SU-DHL-6 (cell line): Measurements from ENCODE around the gene SHISAL1.

Experiments
- H2AFZ ChIP-seq: fragments of 200-600 bp; sonication (generic); 2 replicates; pipeline ENCODE4 v1.6.1; 2014; ENCODE audit warnings: low read depth, mild to moderate bottlenecking, moderate library complexity, mixed read lengths, antibody characterized with exemption, low read length; ENCODE audit not compliant: severe bottlenecking
- H3F3A ChIP-seq: fragments of 200-600 bp; shearing (Covaris generic); 2 replicates; pipeline ENCODE4 v1.6.0; 2016; ENCODE audit warnings: antibody characterized with exemption, mild to moderate bottlenecking; ENCODE audit not compliant: insufficient read depth
- H3K27ac ChIP-seq: fragments of 200-600 bp; sonication (generic); 2 replicates; pipeline ENCODE4 v1.5.1; 2016; ENCODE audit warnings: low read depth, mild to moderate bottlenecking, low read length, moderate library complexity, mixed read lengths
- H3K27me3 ChIP-seq: fragments of 200-600 bp; sonication (generic), shearing (Covaris generic); 2 replicates; pipeline ENCODE4 v1.6.0; 2014; ENCODE audit warnings: mild to moderate bottlenecking, low read length
- H3K36me3 ChIP-seq: fragments of 200-600 bp; sonication (generic); 2 replicates; pipeline ENCODE4 v1.6.1; 2014; ENCODE audit warnings: mild to moderate bottlenecking, low read length, mixed read lengths
- H3K4me2 ChIP-seq: fragments of 300-600, 200-600 bp; shearing (Covaris generic), sonication (generic); 2 replicates; pipeline ENCODE4 v1.6.0; 2014; ENCODE audit warnings: low read length, low read depth, mild to moderate bottlenecking; ENCODE audit not compliant: poor library complexity, severe bottlenecking
- H3K4me3 ChIP-seq: fragments of 200-600 bp; sonication (generic); 2 replicates; pipeline ENCODE4 v1.5.1; 2014; ENCODE audit warnings: antibody characterized with exemption, low read length, mild to moderate bottlenecking, mixed read lengths; ENCODE audit not compliant: insufficient read depth, poor library complexity, severe bottlenecking
- H3K79me2 ChIP-seq: fragments of 200-600 bp; sonication (generic); 2 replicates; pipeline ENCODE4 v1.6.1; 2014; ENCODE audit warnings: mild to moderate bottlenecking, low read length, moderate library complexity; ENCODE audit not compliant: insufficient read depth
- H3K9ac ChIP-seq: fragments of 200-600 bp; sonication (generic); 2 replicates; pipeline ENCODE4 v1.7.0; 2014; ENCODE audit warnings: mild to moderate bottlenecking, low read length
- H3K9me2 ChIP-seq: fragments of 200-600 bp; sonication (generic); replicated peaks from 2 replicates; pipeline ENCODE4 v1.6.1; 2014; ENCODE audit warnings: low read length; ENCODE audit not compliant: insufficient read depth
- H3K9me3 ChIP-seq: fragments of 200-600 bp; sonication (generic); 2 replicates; pipeline ENCODE4 v1.6.1; 2014; ENCODE audit warnings: low read length, mixed read lengths; ENCODE audit not compliant: insufficient read depth
- H4K20me1 ChIP-seq: fragments of 200-600 bp; sonication (generic); 2 replicates; pipeline ENCODE4 v1.6.1; 2014; ENCODE audit warnings: low read depth, mild to moderate bottlenecking, antibody characterized with exemption, low read length, moderate library complexity, mixed read lengths
- EZH2phosphoT487 ChIP-seq: fragments of 200-600 bp; sonication (generic), shearing (Covaris generic); conservative IDR thresholded peaks from 2 replicates; pipeline ENCODE4 v1.6.1; 2018; ENCODE audit warnings: mild to moderate bottlenecking, antibody characterized with exemption, low read length, moderate library complexity, mixed read lengths
- TF ChIP-seq, protein P1 (sequence below): fragments of 200-600 bp; sonication (generic); IDR thresholded peaks from one replicate; pipeline ENCODE4 v1.5.1; 2017; ENCODE audit warnings: antibody characterized with exemption, mild to moderate bottlenecking, low read length, moderate library complexity; ENCODE audit not compliant: insufficient read depth, poor library complexity, severe bottlenecking

The SHISAL1 gene

DNA sequence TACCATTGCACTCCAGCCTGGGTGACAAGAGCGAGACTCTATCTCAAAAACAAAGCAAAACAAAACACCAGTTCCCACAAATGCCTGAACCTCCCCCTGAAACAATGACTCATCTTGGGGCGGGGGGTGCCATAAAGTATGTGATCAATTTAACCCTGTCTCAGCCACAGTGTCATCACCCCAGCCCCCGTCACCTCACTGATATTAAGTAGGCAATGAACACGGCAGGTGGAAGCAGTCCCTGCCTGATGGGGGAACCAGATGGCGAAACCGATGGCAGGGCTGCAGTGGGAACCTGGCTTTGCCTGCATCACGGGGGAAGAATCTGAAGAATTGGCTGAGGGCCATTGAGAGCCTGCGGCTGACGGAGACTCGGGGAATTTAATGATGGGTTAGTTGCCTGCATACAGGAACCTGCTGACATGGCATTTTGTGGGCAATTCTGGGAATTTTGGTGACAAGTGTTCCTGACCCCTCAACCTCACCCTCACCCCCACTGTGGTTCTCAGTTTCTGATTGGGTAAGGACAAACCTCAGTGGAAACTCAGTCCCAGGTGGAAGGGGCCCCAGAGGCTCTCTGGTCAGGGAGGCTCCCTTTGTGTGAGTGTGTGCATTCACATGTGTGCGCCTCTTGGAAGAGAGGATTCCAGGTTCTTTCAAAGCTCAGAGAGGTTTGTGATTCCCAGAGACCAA is 39.1 kb upstream of the SHISAL1 start:
- no peaks in the 10 kb centered on the region for H3K27me3 ChIP-seq
- no peaks in the 10 kb centered on the region for H3F3A ChIP-seq
- TF ChIP-seq, protein P1, sequence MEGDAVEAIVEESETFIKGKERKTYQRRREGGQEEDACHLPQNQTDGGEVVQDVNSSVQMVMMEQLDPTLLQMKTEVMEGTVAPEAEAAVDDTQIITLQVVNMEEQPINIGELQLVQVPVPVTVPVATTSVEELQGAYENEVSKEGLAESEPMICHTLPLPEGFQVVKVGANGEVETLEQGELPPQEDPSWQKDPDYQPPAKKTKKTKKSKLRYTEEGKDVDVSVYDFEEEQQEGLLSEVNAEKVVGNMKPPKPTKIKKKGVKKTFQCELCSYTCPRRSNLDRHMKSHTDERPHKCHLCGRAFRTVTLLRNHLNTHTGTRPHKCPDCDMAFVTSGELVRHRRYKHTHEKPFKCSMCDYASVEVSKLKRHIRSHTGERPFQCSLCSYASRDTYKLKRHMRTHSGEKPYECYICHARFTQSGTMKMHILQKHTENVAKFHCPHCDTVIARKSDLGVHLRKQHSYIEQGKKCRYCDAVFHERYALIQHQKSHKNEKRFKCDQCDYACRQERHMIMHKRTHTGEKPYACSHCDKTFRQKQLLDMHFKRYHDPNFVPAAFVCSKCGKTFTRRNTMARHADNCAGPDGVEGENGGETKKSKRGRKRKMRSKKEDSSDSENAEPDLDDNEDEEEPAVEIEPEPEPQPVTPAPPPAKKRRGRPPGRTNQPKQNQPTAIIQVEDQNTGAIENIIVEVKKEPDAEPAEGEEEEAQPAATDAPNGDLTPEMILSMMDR: no peak
- TF ChIP-seq EZH2phosphoT487: no peak
- H2AFZ ChIP-seq: no peak overlapping the region
- H3K36me3 ChIP-seq: no peaks in the 10 kb centered on the region
- no peak overlapping the region for H3K27ac ChIP-seq
- H3K9ac ChIP-seq: no peak overlapping the region
- H3K79me2 ChIP-seq: no peaks in the 10 kb centered on the region
- no peaks in the 10 kb centered on the region for H3K9me2 ChIP-seq
- no peaks in the 10 kb centered on the region for H3K9me3 ChIP-seq
- no peak overlapping the region for H3K4me2 ChIP-seq
- no peaks in the 10 kb centered on the region for H4K20me1 ChIP-seq
- no peak overlapping the region for H3K4me3 ChIP-seq

DNA sequence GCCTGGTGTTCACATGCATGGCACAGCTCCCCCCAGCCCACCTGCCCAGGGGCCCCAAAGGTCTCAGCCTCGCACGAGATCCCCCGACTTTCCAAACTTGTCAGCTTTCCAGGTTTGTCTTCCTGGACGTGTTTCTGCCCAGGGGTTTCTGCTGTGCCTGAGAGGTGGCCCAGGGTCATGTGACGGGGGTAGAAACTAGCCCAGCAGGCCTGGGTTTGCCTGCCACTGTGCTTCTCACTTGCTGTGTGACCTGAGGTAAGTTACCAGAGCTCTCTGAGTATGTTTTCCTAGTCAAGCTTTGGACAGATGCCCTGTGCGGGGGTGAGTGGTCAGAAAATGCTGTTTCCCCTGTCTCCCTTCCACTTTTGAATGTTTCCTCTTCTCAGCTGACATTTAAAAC is 38.3 kb upstream of the SHISAL1 start:
- Histone ChIP-seq H3K9me2 (no peaks in the 10 kb centered on the region), H4K20me1 (no peaks in the 10 kb centered on the region), H3K4me3 (no peak overlapping the region), H3K4me2 (no peak overlapping the region), H3K79me2 (no peaks in the 10 kb centered on the region), H3F3A (no peaks in the 10 kb centered on the region), H3K9ac (no peak overlapping the region), H3K27me3 (no peaks in the 10 kb centered on the region), H3K9me3 (no peaks in the 10 kb centered on the region), H3K27ac (no peak overlapping the region), H2AFZ (no peak overlapping the region), H3K36me3 (no peaks in the 10 kb centered on the region)
- TF ChIP-seq, protein P1: no peak
- no peak for TF ChIP-seq EZH2phosphoT487

DNA sequence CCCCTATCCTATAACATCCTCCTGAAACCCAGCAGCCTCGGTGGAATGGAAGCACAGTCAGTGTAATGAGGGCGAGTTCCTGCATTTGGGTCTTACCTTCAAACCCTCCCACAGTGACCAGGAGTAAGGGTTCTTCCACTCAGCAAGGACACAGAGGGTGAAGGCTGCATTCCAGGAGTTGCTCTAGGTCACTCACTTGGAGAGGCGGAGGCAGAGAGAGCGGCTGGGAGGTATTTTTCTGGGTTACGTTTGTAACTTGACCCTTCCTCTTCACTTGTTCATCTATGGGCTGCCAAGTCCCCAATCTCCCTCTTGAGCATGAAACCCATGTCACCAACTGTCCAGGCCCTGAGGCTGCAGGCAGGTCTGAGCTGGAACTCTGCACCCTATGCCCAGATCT is 36.8 kb upstream of the SHISAL1 start:
- Histone ChIP-seq H3K4me3 (no peak overlapping the region), H3K27ac (no peak overlapping the region), H3K79me2 (no peaks in the 10 kb centered on the region), H3K36me3 (no peaks in the 10 kb centered on the region), H3K9me2 (no peaks in the 10 kb centered on the region), H2AFZ (no peak overlapping the region), H3F3A (no peaks in the 10 kb centered on the region), H3K9ac (no peak overlapping the region), H4K20me1 (no peaks in the 10 kb centered on the region), H3K9me3 (no peaks in the 10 kb centered on the region), H3K4me2 (no peak overlapping the region), H3K27me3 (no peaks in the 10 kb centered on the region)
- TF ChIP-seq, protein P1: no peak
- no peak for TF ChIP-seq EZH2phosphoT487
